LNCAP (cell line): Measurements from ENCODE around the gene TNPO2.

Experiments used
- CTCF ChIP-seq: fragments of 450-650 bp; IDR thresholded peaks from 2 replicates; pipeline ENCODE4 v1.5.1; 2017; ENCODE audit warnings: mild to moderate bottlenecking

The TNPO2 gene

GRCh38 chr19:12733369-12734214 lies 9.9 kb upstream of the TNPO2 start:
- TF ChIP-seq CTCF = peak; percentile 50; the same call in 1 of the 2 replicates

- no peak for TF ChIP-seq CTCF
Observed at GRCh38 chr19:12731337-12731736, 7.6 kb upstream of the TNPO2 start.

- TF ChIP-seq CTCF = no peak
Observed at GRCh38 chr19:12730064-12730463, 6.3 kb upstream of the TNPO2 start.

- no peak for TF ChIP-seq CTCF
Observed at GRCh38 chr19:12727745-12728433, 4.2 kb upstream of the TNPO2 start.

GRCh38 chr19:12726988-12727316 lies 3.2 kb upstream of the TNPO2 start:
- TF ChIP-seq CTCF = no peak

GRCh38 chr19:12723381-12723640 lies 421 bp downstream of the TNPO2 start:
- no peak for TF ChIP-seq CTCF

GRCh38 chr19:12722566-12723380 lies 959 bp downstream of the TNPO2 start:
- no peak for TF ChIP-seq CTCF
